GM10266 (cell line): Measurements from ENCODE around the gene SNAP47.

Source experiments
- DNase-seq: peaks from one replicate; pipeline ENCODE4 v3.0.0; 2012; ENCODE audit errors: extremely low spot score
- TF ChIP-seq, protein P1 (sequence below): IDR thresholded peaks from 2 replicates; pipeline ENCODE4 v1.5.1; 2012; ENCODE audit warnings: mild to moderate bottlenecking, low read depth; ENCODE audit not compliant: control insufficient read depth, insufficient read depth; ENCODE audit errors: missing control alignments

The SNAP47 gene

DNA sequence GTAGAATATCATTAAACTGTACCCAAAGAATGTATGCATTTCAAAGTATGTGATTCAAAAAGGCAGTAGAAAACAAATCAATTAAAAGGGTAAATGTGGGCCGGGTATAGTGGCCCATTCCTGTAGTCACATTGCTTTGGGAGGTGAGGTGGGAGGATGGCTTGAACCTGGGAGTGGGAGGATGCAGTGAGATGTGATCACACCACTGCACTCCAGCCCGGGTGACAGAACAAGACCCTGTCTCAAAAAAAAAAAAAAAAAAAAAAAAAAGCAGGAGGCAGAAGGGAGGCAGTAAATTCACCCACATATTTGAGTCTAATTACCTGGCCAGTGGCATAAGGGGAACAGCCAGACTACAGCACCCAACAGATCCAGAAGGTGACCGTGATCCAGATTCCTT is 62.4 kb downstream of the SNAP47 start:
- TF ChIP-seq, protein P1, sequence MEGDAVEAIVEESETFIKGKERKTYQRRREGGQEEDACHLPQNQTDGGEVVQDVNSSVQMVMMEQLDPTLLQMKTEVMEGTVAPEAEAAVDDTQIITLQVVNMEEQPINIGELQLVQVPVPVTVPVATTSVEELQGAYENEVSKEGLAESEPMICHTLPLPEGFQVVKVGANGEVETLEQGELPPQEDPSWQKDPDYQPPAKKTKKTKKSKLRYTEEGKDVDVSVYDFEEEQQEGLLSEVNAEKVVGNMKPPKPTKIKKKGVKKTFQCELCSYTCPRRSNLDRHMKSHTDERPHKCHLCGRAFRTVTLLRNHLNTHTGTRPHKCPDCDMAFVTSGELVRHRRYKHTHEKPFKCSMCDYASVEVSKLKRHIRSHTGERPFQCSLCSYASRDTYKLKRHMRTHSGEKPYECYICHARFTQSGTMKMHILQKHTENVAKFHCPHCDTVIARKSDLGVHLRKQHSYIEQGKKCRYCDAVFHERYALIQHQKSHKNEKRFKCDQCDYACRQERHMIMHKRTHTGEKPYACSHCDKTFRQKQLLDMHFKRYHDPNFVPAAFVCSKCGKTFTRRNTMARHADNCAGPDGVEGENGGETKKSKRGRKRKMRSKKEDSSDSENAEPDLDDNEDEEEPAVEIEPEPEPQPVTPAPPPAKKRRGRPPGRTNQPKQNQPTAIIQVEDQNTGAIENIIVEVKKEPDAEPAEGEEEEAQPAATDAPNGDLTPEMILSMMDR = no peak
- no peak for DNase-seq

DNA sequence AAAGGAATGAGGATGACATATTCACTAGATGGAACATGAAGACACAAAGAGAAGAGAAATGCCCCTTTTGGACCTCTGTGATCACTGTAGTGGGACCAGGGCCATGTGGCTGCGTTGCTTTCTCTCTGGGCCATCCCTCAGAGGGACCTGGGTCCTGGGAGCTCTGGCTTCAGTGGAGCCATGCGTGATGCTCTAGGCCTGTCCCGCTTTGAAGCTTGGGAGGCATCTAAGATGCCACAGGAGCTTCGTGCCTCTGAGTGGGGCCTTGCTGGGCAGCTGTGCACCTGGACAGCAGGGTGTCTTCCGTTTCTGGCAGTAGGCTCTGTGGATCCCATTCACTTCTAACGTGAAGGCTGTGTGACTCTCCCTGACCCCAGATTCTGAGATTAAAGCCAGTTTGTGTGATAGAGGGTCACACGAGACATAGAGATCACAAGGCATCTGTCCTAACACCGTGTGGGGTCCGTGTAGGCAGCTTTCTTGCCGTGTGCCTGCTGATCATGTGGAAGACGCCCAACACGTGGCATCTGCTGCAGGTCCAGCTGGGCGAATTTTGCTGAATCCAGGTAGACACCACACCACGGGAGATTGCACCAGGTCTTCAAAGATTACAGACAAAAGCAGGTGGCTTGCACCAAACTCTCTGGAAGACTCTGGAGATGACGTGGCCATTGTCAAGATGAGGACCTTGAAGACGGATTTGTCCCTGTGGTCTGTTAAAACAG is 63.0 kb downstream of the SNAP47 start:
- TF ChIP-seq, protein P1 = no peak
- DNase-seq = no peak

DNA sequence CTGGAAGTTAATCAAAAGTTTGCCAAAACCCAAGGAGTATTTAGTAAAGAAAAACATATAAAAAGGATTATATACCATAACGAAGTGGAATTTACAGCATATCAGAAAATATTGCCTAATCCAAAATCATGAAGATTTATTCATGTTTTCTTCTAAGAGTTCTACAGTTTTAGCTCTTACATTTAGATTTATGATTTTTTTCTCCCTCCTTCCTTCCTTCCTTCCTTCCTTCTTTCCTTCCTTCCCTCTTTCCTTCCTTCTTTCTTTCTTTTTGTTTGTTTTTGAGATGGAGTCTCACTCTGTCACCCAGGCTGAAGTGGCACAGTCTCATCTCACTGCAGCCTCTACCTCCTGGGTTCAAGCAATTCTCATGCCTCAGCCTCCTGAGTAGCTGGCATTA is 64.5 kb downstream of the SNAP47 start:
- DNase-seq = no peak

DNA sequence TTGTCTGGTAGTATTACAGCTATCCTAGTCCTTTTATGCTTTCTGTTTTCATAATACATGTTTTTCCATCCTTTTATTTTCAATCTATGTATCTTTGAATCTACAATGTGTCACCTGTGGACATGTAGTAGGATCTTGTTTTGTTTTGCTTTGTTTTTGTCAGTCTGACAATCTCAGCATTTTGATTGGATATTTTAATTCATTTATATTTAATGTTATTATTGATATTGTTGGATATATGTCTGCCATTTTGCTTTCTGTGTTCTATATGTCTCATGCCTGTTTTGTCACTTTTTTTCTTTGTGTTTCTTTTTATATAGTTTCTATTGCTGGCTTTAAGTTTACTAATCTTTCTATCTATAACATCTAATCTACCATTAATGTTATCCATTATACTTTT is 68.7 kb downstream of the SNAP47 start:
- TF ChIP-seq, protein P1 = no peak
- no peak for DNase-seq

More for the DNA sequence above, 64.5 kb downstream of the SNAP47 start:
- TF ChIP-seq, protein P1 = no peak

DNA sequence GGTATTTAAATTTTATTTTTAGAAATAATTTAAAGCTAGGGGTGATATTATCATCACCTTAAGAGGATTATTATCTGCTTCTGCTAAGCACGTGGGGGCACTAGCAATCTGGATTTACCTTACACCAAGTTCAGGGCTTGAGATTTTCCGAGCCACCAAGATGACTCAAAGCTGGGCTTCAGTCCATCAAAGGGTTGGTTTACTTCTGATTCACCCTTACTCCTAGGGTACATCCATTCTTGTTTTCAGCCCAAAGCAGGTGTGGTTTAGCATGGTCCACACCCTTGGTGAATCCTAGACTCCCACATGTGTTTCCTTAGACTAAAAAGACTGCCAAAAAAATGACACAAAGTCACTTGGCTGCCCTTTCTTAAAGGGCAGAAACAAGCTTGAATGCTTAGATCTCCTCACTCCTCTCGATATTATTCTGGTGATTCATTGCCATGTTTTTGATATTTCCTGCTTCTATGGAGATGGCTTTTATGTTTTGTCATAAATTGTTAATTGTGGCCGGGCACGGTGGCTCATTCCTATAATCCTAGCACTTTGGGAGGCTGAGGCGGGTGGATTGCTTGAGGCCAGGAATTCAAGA is 70.5 kb downstream of the SNAP47 start:
- TF ChIP-seq, protein P1 = no peak
- DNase-seq = no peak

DNA sequence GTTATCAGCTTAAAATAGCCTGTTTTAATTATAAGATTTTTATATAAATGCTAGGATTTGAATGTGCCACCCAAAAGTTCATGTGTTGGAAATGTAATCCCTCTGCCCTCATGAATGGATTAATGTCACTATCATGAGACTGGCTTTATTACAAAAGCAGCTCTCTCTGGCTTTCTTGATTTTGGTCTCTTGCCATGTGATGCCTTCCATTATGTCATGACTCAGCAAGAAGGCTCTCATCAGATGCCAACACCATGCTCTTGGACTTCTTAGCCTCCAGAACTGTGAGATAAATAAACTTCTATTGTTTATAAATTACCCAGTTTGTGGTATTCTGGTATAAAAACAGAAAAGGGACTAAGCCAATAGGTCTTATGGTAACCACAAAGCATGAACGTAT is 73.3 kb downstream of the SNAP47 start:
- TF ChIP-seq, protein P1 = no peak
- no peak for DNase-seq

DNA sequence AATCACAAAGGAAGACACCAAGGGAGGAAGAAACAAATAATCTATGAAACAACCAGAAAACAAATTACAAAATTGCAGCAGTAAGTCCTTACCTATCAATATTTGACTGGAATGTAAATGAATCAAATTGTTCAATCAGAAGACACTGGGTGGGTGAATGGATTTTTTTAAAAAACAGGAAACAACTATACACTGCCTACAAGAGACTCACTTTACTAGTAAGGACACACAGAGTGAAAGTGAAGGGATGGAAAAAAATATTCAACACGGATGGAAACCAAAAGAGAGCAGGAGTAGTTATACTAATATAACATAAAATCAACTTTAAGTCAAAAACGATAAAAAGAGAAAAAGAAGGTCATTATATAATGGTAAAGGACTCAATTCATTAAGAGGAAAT is 73.8 kb downstream of the SNAP47 start:
- TF ChIP-seq, protein P1 = no peak
- no peak for DNase-seq
